A549 (cell line): ENCODE measurements around the gene GLIPR2.

ENCODE experiments used
- CEBPB ChIP-seq, 2 experiments: fragments of >200 bp in 1 of 2; sonication (Bioruptor Twin) in 1 of 2; formaldehyde crosslinking in 1 of 2; IDR thresholded peaks; 2 replicates each; pipeline ENCODE4 v1.6.1; 2012 to 2016
- CTCF ChIP-seq: fragments of >200 bp; sonication (Bioruptor Twin); formaldehyde crosslinking; IDR thresholded peaks from 3 replicates; pipeline ENCODE4 v1.5.1; 2016
- ESRRA ChIP-seq: fragments of 150-350 bp; IDR thresholded peaks from 2 replicates; pipeline ENCODE4 v1.6.1; 2014; ENCODE audit warnings: mild to moderate bottlenecking, low read length, borderline replicate concordance
- HES2 ChIP-seq: fragments of >200 bp; sonication (Bioruptor Twin); formaldehyde crosslinking; IDR thresholded peaks from 2 replicates; pipeline ENCODE4 v1.6.1; 2016
- NR3C1 ChIP-seq: fragments of >200 bp; sonication (Bioruptor Twin); formaldehyde crosslinking; IDR thresholded peaks from 3 replicates; pipeline ENCODE4 v1.6.1; 2017
- POLR2A ChIP-seq: IDR thresholded peaks from 2 replicates; pipeline ENCODE4 v1.6.1; 2012; ENCODE audit warnings: mild to moderate bottlenecking, low read length
- SMC3 ChIP-seq: fragments of >200 bp; sonication (Bioruptor Twin); formaldehyde crosslinking; IDR thresholded peaks from 3 replicates; pipeline ENCODE4 v1.6.1; 2018; ENCODE audit warnings: inconsistent platforms
- SREBF2 ChIP-seq: fragments of 450-650 bp; IDR thresholded peaks from 2 replicates; pipeline ENCODE4 v1.6.1; 2014; ENCODE audit warnings: mild to moderate bottlenecking, moderate library complexity
- ZFP36 ChIP-seq: fragments of 450-650 bp; IDR thresholded peaks from 2 replicates; pipeline ENCODE4 v1.6.1; 2014; ENCODE audit warnings: borderline replicate concordance; ENCODE audit not compliant: partially characterized antibody
- TF ChIP-seq, protein P1 (sequence below): IDR thresholded peaks from 2 replicates; pipeline ENCODE4 v1.6.1; 2012

GRCh38 chr9:36210722-36211121 is 74.2 kb downstream of the GLIPR2 start:
- TF ChIP-seq CTCF (no peak), ESRRA (no peak), POLR2A (no peak), HES2 (no peak), SMC3 (no peak), ZFP36 (no peak), SREBF2 (no peak), CEBPB (IDR thresholded peaks at IDR 0.05) (no peak), NR3C1 (no peak)
- TF ChIP-seq, protein P1, sequence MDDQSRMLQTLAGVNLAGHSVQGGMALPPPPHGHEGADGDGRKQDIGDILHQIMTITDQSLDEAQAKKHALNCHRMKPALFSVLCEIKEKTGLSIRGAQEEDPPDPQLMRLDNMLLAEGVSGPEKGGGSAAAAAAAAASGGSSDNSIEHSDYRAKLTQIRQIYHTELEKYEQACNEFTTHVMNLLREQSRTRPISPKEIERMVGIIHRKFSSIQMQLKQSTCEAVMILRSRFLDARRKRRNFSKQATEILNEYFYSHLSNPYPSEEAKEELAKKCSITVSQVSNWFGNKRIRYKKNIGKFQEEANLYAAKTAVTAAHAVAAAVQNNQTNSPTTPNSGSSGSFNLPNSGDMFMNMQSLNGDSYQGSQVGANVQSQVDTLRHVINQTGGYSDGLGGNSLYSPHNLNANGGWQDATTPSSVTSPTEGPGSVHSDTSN: no peak
